Measurements from ENCODE around the gene ATP13A1.

GRCh38 chr19:19623383-19623782 lies 40.1 kb downstream of the ATP13A1 start:
- no peak for TF ChIP-seq CTCF (IDR thresholded peaks at IDR 0.05; ENCODE audit: low read depth, low read length)
- TF ChIP-seq EZH2phosphoT487 (IDR thresholded peaks at IDR 0.05; ENCODE audit: low read depth): no peak
